Keratinocyte (primary cell): ENCODE results near the gene COL21A1.

Experiments
- CTCF ChIP-seq, 3 experiments: IDR thresholded peaks in 1 of 3; conservative IDR thresholded peaks in 1 of 3; optimal IDR thresholded peaks in 1 of 3; 2 replicates in 2 of 3; 3 replicates in 1 of 3; pipeline versions ENCODE3 to v1.5.1; 2011; ENCODE audit warnings: low read length in 3 of 3, mild to moderate bottlenecking in 3 of 3, moderate library complexity in 2 of 3, control low read depth in 1 of 3, inconsistent platforms in 1 of 3; ENCODE audit not compliant: insufficient read depth in 2 of 3; ENCODE audit errors: extremely low read depth in 1 of 3
- EZH2 ChIP-seq: IDR thresholded peaks from one replicate; pipeline ENCODE4 v1.6.1; 2012; ENCODE audit warnings: inconsistent platforms, mild to moderate bottlenecking, low read length, moderate library complexity

- no peak for TF ChIP-seq CTCF (optimal IDR thresholded peaks at IDR 0.05 in 1 of 3, IDR thresholded peaks at IDR 0.05 in 1 of 3, conservative IDR thresholded peaks at IDR 0.05 in 1 of 3; ENCODE audit: extremely low read depth in 1 of 3, insufficient read depth in 2 of 3, low read length in 3 of 3)
- TF ChIP-seq EZH2 = no peak
Observed at GRCh38 chr6:56223995-56224394, 23.4 kb downstream of the COL21A1 start.
